ENCODE results near the gene FZD2. TPM values are rescaled to one million over a fixed set of nuclear protein-coding genes. Genes with fewer than 3 reads are reported as not detected.

FZD2 gene
- total RNA-seq, 1 donor, result 15.9 TPM

GRCh38 chr17:44591206-44591605 lies 33.9 kb downstream of the FZD2 start:
- Histone ChIP-seq H3K9me3 (ENCODE audit: low read depth, low read length) (no peaks in the 10 kb centered on the region), H3K79me2 (ENCODE audit: insufficient read depth, low read length) (no peaks in the 10 kb centered on the region), H3K4me3 (ENCODE audit: insufficient read depth, low read length) (no peak overlapping the region), H3K27ac (ENCODE audit: low read depth, low read length) (no peak overlapping the region), H3K36me3 (ENCODE audit: insufficient read depth, low read length) (no peaks in the 10 kb centered on the region), H3K4me2 (ENCODE audit: insufficient read depth, low read length) (no peak overlapping the region), H4K20me1 (ENCODE audit: insufficient read depth, low read length) (no peaks in the 10 kb centered on the region), H2AFZ (ENCODE audit: low read length) (no peak overlapping the region), H3K27me3 (ENCODE audit: insufficient read depth, low read length) (peaks cover 3% of the 10 kb centered on the region), H3K4me1 (ENCODE audit: insufficient read depth, low read length) (peaks cover 18% of the 10 kb centered on the region)
- peak; percentile 29 for DNase-seq (ENCODE audit: insufficient read length, low spot score, missing footprints)
- TF ChIP-seq, protein P1, sequence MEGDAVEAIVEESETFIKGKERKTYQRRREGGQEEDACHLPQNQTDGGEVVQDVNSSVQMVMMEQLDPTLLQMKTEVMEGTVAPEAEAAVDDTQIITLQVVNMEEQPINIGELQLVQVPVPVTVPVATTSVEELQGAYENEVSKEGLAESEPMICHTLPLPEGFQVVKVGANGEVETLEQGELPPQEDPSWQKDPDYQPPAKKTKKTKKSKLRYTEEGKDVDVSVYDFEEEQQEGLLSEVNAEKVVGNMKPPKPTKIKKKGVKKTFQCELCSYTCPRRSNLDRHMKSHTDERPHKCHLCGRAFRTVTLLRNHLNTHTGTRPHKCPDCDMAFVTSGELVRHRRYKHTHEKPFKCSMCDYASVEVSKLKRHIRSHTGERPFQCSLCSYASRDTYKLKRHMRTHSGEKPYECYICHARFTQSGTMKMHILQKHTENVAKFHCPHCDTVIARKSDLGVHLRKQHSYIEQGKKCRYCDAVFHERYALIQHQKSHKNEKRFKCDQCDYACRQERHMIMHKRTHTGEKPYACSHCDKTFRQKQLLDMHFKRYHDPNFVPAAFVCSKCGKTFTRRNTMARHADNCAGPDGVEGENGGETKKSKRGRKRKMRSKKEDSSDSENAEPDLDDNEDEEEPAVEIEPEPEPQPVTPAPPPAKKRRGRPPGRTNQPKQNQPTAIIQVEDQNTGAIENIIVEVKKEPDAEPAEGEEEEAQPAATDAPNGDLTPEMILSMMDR (IDR thresholded peaks at IDR 0.05; ENCODE audit: extremely low read depth, low read depth, low read length), result no peak

DNA sequence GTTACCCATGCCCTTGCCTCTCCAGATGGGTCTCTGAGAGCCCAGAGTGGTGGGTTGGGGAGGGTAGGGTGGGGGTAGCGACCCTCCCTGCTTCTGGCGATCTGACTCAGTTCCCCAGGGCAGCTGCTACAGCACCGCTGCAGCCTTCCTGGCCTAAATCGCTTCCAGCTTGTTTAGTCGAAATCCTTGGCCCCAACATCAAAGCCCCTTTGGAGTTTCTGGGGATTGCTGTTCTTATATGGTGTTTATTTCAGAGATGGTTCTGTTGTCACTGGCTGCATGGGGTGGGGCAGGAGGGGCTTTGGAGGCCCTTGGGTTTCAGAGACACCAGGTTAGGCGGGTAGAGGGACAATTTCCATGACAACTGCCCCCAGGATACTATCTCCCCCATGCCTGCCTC lies 35.9 kb downstream of the FZD2 start:
- Histone ChIP-seq H3K4me1 (ENCODE audit: insufficient read depth, low read length) (peaks cover 5% of the 10 kb centered on the region), H3K9me3 (ENCODE audit: low read depth, low read length) (no peaks in the 10 kb centered on the region), H3K4me2 (ENCODE audit: insufficient read depth, low read length) (no peak overlapping the region), H2AFZ (ENCODE audit: low read length) (no peak overlapping the region), H3K79me2 (ENCODE audit: insufficient read depth, low read length) (no peaks in the 10 kb centered on the region), H4K20me1 (ENCODE audit: insufficient read depth, low read length) (no peaks in the 10 kb centered on the region), H3K4me3 (ENCODE audit: insufficient read depth, low read length) (no peak overlapping the region), H3K27me3 (ENCODE audit: insufficient read depth, low read length) (peaks cover 3% of the 10 kb centered on the region), H3K27ac (ENCODE audit: low read depth, low read length) (no peak overlapping the region), H3K36me3 (ENCODE audit: insufficient read depth, low read length) (no peaks in the 10 kb centered on the region)
- TF ChIP-seq, protein P1 (IDR thresholded peaks at IDR 0.05; ENCODE audit: extremely low read depth, low read depth, low read length), result no peak
- peak; percentile 14 for DNase-seq (ENCODE audit: insufficient read length, low spot score, missing footprints)

- Histone ChIP-seq H3K79me2 (ENCODE audit: insufficient read depth, low read length) (no peaks in the 10 kb centered on the region), H4K20me1 (ENCODE audit: insufficient read depth, low read length) (no peaks in the 10 kb centered on the region), H3K4me3 (ENCODE audit: insufficient read depth, low read length) (no peak overlapping the region), H3K4me1 (ENCODE audit: insufficient read depth, low read length) (peaks cover 13% of the 10 kb centered on the region), H3K27me3 (ENCODE audit: insufficient read depth, low read length) (peaks cover 3% of the 10 kb centered on the region), H3K9me3 (ENCODE audit: low read depth, low read length) (no peaks in the 10 kb centered on the region), H3K36me3 (ENCODE audit: insufficient read depth, low read length) (no peaks in the 10 kb centered on the region), H2AFZ (ENCODE audit: low read length) (no peak overlapping the region), H3K27ac (ENCODE audit: low read depth, low read length) (no peak overlapping the region), H3K4me2 (ENCODE audit: insufficient read depth, low read length) (no peak overlapping the region)
- peak; percentile 41 for DNase-seq (ENCODE audit: insufficient read length, low spot score, missing footprints)
- TF ChIP-seq, protein P1 (IDR thresholded peaks at IDR 0.05; ENCODE audit: extremely low read depth, low read depth, low read length), result no peak
Measured at GRCh38 chr17:44595216-44595775, 38.0 kb downstream of the FZD2 start.

- TF ChIP-seq, protein P1 (IDR thresholded peaks at IDR 0.05; ENCODE audit: extremely low read depth, low read depth, low read length), result no peak
- peaks cover 21% of the 10 kb centered on the region for H3K4me1 ChIP-seq (ENCODE audit: insufficient read depth, low read length)
- H3K4me2 ChIP-seq (ENCODE audit: insufficient read depth, low read length), result no peak overlapping the region
- no peak overlapping the region for H3K4me3 ChIP-seq (ENCODE audit: insufficient read depth, low read length)
- H4K20me1 ChIP-seq (ENCODE audit: insufficient read depth, low read length), result no peaks in the 10 kb centered on the region
- H3K36me3 ChIP-seq (ENCODE audit: insufficient read depth, low read length), result no peaks in the 10 kb centered on the region
- H3K79me2 ChIP-seq (ENCODE audit: insufficient read depth, low read length), result no peaks in the 10 kb centered on the region
- H3K9me3 ChIP-seq (ENCODE audit: low read depth, low read length), result no peaks in the 10 kb centered on the region
- H3K27me3 ChIP-seq (ENCODE audit: insufficient read depth, low read length), result peaks cover 3% of the 10 kb centered on the region
- no peak overlapping the region for H2AFZ ChIP-seq (ENCODE audit: low read length)
- H3K27ac ChIP-seq (ENCODE audit: low read depth, low read length), result no peak overlapping the region
- peak; percentile 52 for DNase-seq (ENCODE audit: insufficient read length, low spot score, missing footprints)
Measured at GRCh38 chr17:44598329-44598728, 41.0 kb downstream of the FZD2 start.
